A204.1 (cell line): Measurements from ENCODE around the gene AASS.
A peak's percentile ranks its signal among the peaks of the same experiment; 100 is the strongest.

Experiments
- FAIRE-seq: peaks from 2 replicates; lab custom pipeline; 2012; peaks lifted over from hg19 to GRCh38; lab: Jason Lieb, UNC

AASS gene

GRCh38 chr7:122118757-122119156 lies 25.3 kb downstream of the AASS start:
- FAIRE-seq, result no peak

- no peak for FAIRE-seq
Observed at GRCh38 chr7:122103064-122103463, 41.0 kb downstream of the AASS start.

GRCh38 chr7:122100021-122100420 lies 44.0 kb downstream of the AASS start:
- FAIRE-seq, result no peak

GRCh38 chr7:122095642-122096041 lies 48.4 kb downstream of the AASS start:
- FAIRE-seq, result no peak

GRCh38 chr7:122094549-122094948 lies 49.5 kb downstream of the AASS start:
- no peak for FAIRE-seq

GRCh38 chr7:122092964-122093797 lies 50.9 kb downstream of the AASS start:
- FAIRE-seq, result peak; percentile 96

GRCh38 chr7:122082670-122083069 lies 61.4 kb downstream of the AASS start:
- FAIRE-seq, result no peak

- FAIRE-seq, result no peak
Observed at GRCh38 chr7:122082160-122082559, 61.9 kb downstream of the AASS start.

- FAIRE-seq, result no peak
Observed at GRCh38 chr7:122073635-122074034, 70.4 kb downstream of the AASS start.

GRCh38 chr7:122072924-122073599 lies 71.0 kb downstream of the AASS start:
- FAIRE-seq, result no peak

GRCh38 chr7:122072272-122072671 lies 71.8 kb downstream of the AASS start:
- FAIRE-seq, result no peak

- no peak for FAIRE-seq
Observed at GRCh38 chr7:122070834-122071233, 73.2 kb downstream of the AASS start.

GRCh38 chr7:122070062-122070461 lies 74.0 kb downstream of the AASS start:
- no peak for FAIRE-seq

- no peak for FAIRE-seq
Observed at GRCh38 chr7:122068999-122069398, 75.0 kb downstream of the AASS start.

GRCh38 chr7:122068046-122068445 lies 76.0 kb downstream of the AASS start:
- FAIRE-seq, result no peak

GRCh38 chr7:122067077-122067476 lies 77.0 kb downstream of the AASS start:
- no peak for FAIRE-seq

GRCh38 chr7:122064971-122065370 lies 79.1 kb downstream of the AASS start:
- FAIRE-seq, result no peak

GRCh38 chr7:122063146-122063545 lies 80.9 kb downstream of the AASS start:
- no peak for FAIRE-seq

- no peak for FAIRE-seq
Observed at GRCh38 chr7:122059542-122059941, 84.5 kb downstream of the AASS start.

- FAIRE-seq, result no peak
Observed at GRCh38 chr7:122056977-122057376, 87.1 kb downstream of the AASS start.

GRCh38 chr7:122055073-122055472 lies 89.0 kb downstream of the AASS start:
- no peak for FAIRE-seq

- FAIRE-seq, result peak; percentile 41
Observed at GRCh38 chr7:122054393-122054792, 89.7 kb downstream of the AASS start.

- FAIRE-seq, result no peak
Observed at GRCh38 chr7:122046402-122046801, 97.6 kb downstream of the AASS start.

- no peak for FAIRE-seq
Observed at GRCh38 chr7:122040147-122040546, 103.9 kb downstream of the AASS start.
